Measurements from ENCODE around the gene CD164L2.
A peak's percentile ranks its signal among the peaks of the same experiment; 100 is the strongest.
"Not testable (repeated sequence)": the region's sequence is repeated elsewhere in the genome, so short reads cannot be mapped to it uniquely, and the experiment has no call there.

The CD164L2 gene

DNA sequence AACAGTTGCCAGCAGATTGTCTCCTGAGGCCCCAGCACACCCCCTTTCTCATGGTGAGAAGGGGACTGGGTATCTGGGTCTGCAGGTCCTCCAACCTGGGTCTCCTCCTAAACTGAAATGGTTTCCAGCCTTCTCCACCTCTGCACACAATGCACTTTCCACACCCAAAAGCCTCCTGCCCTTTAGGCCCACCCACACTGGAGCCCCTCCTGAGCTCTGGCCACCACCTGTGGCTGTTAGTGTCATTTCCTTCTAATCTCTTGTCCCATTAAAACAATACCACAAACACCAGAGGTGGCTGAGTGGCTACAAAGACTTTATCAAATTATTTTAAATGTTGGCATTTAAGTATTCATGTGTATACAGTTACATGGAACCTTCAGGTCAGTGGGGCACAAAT is 20.8 kb upstream of the CD164L2 start:
- no peak for DNase-seq

GRCh38 chr1:27403065-27403726 is 20.1 kb upstream of the CD164L2 start:
- peak; percentile 25 for DNase-seq

DNA sequence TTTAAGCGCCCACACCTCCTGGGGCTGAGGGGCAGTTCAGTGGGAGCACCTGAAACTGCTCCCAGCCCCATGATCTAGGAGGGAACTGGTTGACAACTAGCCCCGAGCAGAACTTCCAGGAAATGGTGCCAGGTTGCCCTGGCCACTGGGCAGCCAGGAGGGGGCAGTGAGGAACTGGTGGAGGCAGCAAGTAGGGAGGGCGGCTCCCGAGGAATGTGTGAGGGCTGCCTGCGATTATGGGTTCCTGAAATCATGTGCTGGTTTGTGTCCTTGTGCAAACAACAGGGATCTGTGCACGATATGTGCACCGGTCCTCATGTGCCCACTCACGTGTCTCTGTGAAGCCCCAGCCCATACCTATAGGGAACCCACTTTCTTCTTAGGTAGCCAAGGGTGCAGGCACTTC is 19.2 kb upstream of the CD164L2 start:
- peak; percentile 22 for DNase-seq

DNA sequence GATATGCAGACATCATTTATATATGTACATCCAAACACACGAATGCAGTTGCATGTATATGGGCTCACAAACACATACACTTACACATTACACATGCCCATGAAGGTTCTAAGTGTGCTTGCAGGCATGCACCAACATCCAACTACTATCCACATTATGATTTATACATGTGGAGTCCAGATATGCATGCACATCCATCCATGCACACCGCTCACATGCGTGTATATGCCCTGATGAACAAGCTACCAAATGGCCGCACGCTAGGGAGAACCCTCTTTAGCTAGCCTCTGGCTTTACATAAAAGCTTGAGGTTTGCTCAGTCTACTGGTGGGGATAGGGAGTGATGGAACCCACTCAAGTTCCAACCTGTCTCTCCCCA is 17.8 kb upstream of the CD164L2 start:
- DNase-seq, result no peak

GRCh38 chr1:27400082-27400962 is 17.2 kb upstream of the CD164L2 start:
- no peak for DNase-seq

DNA sequence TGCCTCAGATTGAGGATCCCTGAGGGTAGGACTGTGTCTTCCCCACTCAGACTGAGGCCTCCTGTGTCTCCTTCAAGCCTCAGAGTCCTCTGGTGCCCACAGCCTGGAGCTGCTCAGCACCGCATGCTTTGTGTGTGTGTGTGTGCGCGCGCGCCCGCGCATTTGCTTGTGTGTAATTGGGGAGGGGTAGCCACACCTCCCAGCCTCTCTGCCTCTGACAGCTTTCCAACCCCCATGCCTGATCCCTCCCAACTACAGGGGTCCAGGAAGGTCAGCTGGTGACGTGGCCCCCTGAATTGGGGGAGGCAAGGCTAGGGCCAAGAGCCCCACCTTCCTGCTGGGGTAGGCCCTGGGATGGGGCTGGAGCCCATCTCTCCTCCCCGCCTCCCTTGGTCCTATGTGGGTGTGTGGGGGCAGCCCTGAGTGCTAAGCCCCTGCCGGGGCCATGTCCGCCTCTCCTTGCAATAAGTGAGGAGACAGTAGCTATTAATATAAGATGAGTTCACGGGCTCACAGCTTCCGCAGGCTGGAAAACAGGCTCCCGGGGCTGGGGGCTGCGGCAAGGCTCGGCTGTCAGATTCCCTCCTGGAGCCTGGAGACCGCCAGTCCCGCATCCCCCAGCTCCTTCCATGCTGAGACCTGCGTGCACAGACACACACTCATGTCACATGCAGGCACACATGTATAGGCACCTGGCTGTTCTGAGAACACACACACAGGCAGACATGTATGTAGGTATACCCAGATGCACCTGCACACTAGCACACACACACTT is 16.3 kb upstream of the CD164L2 start:
- no peak for DNase-seq

DNA sequence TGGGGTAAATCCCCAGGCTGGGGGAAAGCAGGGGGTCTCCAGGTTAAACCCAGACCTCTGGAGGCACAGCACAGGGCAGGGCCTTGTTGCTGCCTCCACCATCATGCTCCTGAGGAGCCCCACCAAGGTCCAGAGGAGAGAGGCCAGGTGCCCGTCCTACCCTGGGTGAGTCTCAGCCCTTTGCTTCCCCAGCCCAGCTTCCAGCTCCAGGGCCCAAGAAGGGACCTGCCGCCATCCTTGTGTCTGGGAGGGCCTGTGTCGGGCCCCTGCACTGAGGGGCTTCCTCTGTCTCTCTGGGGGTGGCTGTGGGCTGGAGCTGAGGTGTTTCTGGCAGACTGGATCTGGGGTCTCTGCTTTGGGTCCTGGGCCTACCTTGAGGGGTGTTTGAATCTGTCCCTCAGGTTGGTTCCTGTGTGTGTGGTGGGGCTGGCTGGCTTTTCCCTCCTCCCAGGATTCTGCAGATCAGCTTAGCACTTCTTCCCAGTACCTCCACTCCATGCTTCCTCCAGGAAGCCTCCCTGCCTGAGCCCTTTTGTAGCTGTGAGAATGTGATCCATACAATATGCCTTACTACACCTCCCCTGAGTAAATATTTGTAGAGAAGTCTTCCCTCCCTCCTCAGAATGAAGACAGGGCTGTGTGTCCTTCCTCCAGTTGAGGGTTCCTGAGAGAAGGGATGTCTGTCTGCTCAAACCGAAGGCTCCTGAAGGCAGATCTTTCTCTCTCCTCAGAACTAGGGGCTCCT is 15.4 kb upstream of the CD164L2 start:
- no peak for DNase-seq

- DNase-seq, result no peak
Observed at GRCh38 chr1:27397749-27398148, 14.6 kb upstream of the CD164L2 start.

DNA sequence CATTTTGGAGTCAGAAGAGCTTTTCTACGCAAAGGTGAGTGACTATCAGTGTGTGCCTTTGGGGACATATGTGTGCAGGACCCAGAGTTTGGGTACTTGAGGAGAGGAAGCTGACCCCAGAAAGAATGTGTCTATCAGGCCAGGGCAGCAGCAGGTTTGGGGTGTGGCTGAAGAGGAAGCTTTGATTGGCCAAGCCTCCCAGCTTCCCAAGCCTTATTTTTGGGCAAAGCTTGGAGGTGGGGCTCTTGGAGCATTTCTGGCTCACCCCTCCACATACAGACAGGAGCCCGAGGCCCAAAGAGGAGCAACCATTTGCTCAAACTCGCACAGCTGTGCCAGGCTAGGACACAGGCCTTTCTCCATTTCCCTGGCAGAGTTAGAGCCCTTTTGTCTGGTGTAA is 14.0 kb upstream of the CD164L2 start:
- DNase-seq, result no peak

GRCh38 chr1:27395441-27396195 is 12.5 kb upstream of the CD164L2 start:
- peak; percentile 77 for DNase-seq

DNA sequence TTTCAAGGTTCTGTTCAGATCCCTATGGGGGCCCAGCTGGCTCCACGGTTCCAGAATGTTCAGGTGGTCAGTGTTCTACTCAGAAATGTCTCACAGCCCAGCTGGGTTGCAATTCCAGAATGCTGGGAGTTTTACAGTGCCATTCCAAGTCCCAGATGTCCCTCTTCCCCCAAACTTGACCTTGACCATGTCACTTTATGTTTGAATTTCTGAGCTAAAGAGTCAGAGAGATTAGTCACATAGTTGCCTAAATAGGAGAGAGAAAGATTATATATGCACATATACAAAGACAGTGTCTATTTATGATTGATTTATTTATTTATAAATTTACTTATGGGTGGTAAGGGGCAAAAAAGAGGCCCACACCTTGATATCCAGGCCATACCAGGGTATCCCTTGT is 11.8 kb upstream of the CD164L2 start:
- no peak for DNase-seq

DNA sequence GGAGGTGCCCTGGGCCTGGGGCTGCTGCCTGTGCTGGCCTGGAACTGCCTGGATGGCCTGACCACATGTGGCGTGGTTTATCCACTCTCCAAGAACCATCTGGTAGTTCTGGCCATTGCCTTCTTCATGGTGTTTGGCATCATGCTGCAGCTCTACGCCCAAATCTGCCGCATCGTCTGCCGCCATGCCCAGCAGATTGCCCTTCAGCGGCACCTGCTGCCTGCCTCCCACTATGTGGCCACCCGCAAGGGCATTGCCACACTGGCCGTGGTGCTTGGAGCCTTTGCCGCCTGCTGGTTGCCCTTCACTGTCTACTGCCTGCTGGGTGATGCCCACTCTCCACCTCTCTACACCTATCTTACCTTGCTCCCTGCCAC is 11.1 kb upstream of the CD164L2 start:
- no peak for DNase-seq

- no peak for DNase-seq
Observed at GRCh38 chr1:27393641-27394281, 10.6 kb upstream of the CD164L2 start.

DNA sequence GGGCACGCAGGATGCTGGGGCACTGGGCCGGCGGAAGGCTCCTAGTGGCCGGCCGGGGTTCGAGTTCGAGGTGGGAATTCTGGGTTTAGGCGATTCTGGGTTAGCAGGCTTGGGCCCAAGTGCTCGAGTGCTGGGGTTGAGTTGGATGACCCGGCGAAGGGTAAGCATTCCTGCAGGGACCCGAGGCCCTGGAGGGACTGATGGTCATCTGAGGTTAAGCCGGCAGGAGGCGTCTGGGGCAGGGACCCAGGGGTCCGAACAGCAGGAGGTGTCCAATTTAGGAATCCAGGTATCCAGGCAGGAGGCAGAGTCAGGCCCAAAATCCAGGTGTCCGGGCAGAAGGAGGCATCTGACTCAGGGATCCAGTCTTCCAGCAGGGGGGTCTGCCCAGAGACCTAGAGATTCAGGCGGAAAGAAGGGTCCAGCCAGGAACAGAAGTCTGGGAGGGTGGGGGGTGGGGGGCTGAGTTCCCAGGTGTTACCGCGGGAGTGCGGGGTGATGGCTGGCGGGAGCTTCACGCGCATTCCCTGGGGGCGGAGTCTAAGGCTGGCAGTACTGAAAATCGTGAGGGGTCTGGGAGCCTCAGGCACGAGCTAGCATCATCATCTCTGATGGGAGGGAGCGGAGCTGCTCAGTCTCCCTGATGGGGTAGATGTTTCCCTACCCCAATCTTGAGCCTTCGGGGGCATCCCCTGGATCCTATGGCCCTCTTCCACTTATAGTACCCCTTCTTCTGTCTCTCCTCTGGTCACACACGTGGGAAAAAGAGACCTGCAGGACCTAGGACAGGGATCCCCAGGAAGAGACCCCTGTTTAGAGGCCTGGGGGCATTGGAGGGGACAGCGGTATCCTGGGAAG is 9.9 kb upstream of the CD164L2 start:
- DNase-seq, result no peak

DNA sequence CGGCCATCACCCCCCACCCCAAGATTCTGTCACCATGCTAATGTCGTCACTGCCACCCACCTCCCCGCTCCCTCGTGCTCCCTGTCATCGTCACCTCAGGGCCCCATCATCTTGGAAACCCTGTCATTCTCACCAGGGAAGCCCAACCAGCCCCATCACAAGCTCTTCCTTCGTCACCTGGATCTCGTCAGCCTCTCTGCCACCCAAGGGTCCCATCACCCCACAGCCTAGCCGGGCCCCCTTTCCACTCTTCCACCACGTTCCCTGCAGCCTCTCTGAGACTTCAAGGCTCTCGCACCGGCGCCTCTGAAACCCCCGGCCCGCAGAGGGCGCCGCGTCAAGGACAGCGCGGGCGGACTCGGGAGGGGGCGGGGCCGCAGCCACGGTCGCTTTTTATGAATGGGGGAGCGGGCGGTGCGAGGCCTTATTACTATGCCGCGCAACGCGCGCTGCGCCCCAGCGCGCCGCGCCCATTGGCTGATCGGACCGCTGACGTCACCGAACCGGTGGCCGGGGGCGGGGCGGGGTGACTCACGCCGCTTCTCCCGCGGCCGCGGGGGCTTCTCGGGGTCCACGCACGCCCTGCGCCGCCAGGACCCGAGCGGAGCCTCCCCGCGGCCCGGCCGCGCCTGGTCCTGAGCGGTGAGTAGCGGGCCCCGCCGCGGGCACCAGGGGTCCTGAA is 9.1 kb upstream of the CD164L2 start, which contains the start of gene GPR3:
TSS of gene GPR3 (plus strand) at position 527 of the 682 bp plus-strand sequence. CDS start 1,177 bp downstream, outside the sequence.
- peak; percentile 94 for DNase-seq

DNA sequence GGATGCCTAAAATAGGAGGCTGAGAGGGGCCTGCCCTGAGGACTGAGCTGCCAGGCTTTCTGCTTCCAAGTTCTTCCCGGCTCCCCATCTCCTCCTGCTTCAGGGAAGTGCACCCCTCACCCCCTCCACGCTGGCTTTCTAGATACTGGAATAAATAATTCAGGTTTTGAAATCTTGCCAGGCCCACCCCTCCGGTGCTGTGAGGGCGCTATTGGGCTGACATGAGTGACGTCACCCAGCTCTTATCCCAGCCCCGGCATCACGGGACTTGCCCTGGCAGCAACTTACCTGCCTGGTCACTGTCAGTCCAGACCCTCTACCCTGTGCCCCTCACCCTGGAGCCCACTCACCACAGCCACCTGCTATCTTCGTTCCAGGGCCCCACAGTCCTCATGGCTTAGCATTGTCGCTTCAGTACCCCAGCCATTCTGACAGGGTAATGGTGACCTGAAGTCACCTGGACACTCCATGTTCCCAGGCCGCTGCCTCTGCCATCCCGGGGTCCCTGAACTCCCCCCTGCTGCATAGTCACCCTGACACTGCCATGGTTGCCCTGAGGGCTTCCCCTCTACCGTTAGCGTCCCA is 8.5 kb upstream of the CD164L2 start:
- DNase-seq, result peak; percentile 23

GRCh38 chr1:27388337-27389005 is 5.3 kb upstream of the CD164L2 start:
- peak; percentile 79 for DNase-seq

DNA sequence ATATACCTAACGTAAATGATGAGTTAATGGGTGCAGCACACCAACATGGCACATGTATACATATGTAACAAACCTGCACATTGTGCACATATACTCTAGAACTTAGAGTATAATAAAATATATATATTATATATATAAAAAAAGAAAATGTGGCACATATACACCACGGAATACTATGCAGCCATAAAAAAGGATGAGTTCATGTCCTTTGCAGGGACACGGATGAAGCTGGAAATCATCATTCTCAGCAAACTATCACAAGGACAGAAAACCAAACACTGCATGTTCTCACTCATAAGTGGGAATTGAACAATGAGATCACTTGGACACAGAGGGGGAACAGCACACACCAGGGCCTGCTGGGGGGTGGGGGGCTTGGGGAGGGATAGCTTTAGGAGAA is 1.7 kb upstream of the CD164L2 start:
- not testable (repeated sequence) for DNase-seq

DNA sequence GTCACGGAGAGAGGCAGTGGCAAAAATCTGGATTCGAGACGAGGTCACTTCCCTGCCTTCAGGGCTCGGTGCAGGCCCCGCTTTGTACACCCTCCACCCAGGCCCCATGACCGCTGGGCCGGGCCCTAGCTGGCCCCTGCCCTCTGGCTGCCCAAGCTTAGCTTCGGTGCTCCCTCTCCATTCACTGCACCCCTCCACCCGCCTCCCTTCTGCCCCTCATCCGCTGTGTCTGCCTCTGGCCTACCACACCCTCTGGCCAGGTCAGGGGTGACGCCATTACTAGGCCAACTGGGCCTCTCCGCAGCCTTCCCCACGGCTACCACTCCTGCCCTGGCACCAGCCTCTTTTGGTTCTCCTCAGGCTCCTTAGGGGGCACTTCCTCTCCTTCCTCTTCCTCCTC is 528 bp upstream of the CD164L2 start:
- no peak for DNase-seq
